Mononuclear cell (primary cell): ENCODE measurements around the gene ALKBH8. TPM values are rescaled to one million over a fixed set of nuclear protein-coding genes. Genes with fewer than 3 reads are reported as not detected.
"Not testable (repeated sequence)": the region's sequence is repeated elsewhere in the genome, so short reads cannot be mapped to it uniquely, and the experiment has no call there.

Source experiments
- H3K27me3 ChIP-seq: 2 replicates; pipeline ENCODE4 v1.6.0; 2011; ENCODE audit warnings: low read length, control low read depth; ENCODE audit not compliant: insufficient read depth
- H3K4me1 ChIP-seq: 2 replicates; pipeline ENCODE4 v1.5.1; 2011; ENCODE audit warnings: mild to moderate bottlenecking, low read length, control low read depth; ENCODE audit not compliant: insufficient read depth
- H3K4me3 ChIP-seq: 2 replicates; pipeline ENCODE4 v1.5.1; 2011; ENCODE audit warnings: mild to moderate bottlenecking, low read length, moderate library complexity
- H3K9me3 ChIP-seq: 2 replicates; pipeline ENCODE4 v1.5.1; 2011; ENCODE audit warnings: low read depth, mild to moderate bottlenecking, control low read depth, low read length
- total RNA-seq: library from RNA; depleted of rRNA; stranded (reverse); fragments of >200 nt; gene quantifications from one replicate; pipeline ENCODE4 v1.2.3, GENCODE V29; 2012

Gene ALKBH8
- total RNA-seq, 1 donor = 10.0 TPM

GRCh38 chr11:107562647-107563208, 2.8 kb downstream of the ALKBH8 start:
- H3K27me3 ChIP-seq = no peaks in the 10 kb centered on the region
- H3K4me3 ChIP-seq = no peak overlapping the region
- no peaks in the 10 kb centered on the region for H3K9me3 ChIP-seq
- H3K4me1 ChIP-seq = peaks cover 25% of the 10 kb centered on the region

GRCh38 chr11:107561688-107562087, 3.8 kb downstream of the ALKBH8 start:
- Histone ChIP-seq H3K27me3 (no peaks in the 10 kb centered on the region), H3K9me3 (no peaks in the 10 kb centered on the region), H3K4me3 (no peak overlapping the region), H3K4me1 (peaks cover 25% of the 10 kb centered on the region)

- Histone ChIP-seq H3K27me3 (no peaks in the 10 kb centered on the region), H3K9me3 (no peaks in the 10 kb centered on the region), H3K4me3 (no peak overlapping the region), H3K4me1 (no peaks in the 10 kb centered on the region)
Measured at GRCh38 chr11:107550304-107550703, 15.2 kb downstream of the ALKBH8 start.

GRCh38 chr11:107549954-107550285, 15.6 kb downstream of the ALKBH8 start:
- no peaks in the 10 kb centered on the region for H3K9me3 ChIP-seq

GRCh38 chr11:107549253-107549953, 16.1 kb downstream of the ALKBH8 start:
- H3K4me3 ChIP-seq = no peak overlapping the region
- no peaks in the 10 kb centered on the region for H3K4me1 ChIP-seq
- no peaks in the 10 kb centered on the region for H3K9me3 ChIP-seq
- H3K27me3 ChIP-seq = no peaks in the 10 kb centered on the region

More at GRCh38 chr11:107549954-107550285, 15.6 kb downstream of the ALKBH8 start:
- no peaks in the 10 kb centered on the region for H3K27me3 ChIP-seq
- no peak overlapping the region for H3K4me3 ChIP-seq
- no peaks in the 10 kb centered on the region for H3K4me1 ChIP-seq

GRCh38 chr11:107547961-107548360, 17.6 kb downstream of the ALKBH8 start:
- Histone ChIP-seq H3K27me3 (no peaks in the 10 kb centered on the region), H3K4me3 (no peak overlapping the region), H3K9me3 (no peaks in the 10 kb centered on the region), H3K4me1 (no peaks in the 10 kb centered on the region)

- Histone ChIP-seq H3K27me3 (no peaks in the 10 kb centered on the region), H3K9me3 (no peaks in the 10 kb centered on the region), H3K4me1 (no peaks in the 10 kb centered on the region), H3K4me3 (no peak overlapping the region)
Measured at GRCh38 chr11:107545101-107545514, 20.4 kb downstream of the ALKBH8 start.

GRCh38 chr11:107538821-107539220, 26.7 kb downstream of the ALKBH8 start:
- Histone ChIP-seq H3K27me3 (no peaks in the 10 kb centered on the region), H3K4me3 (no peak overlapping the region), H3K9me3 (no peaks in the 10 kb centered on the region), H3K4me1 (no peaks in the 10 kb centered on the region)

- no peaks in the 10 kb centered on the region for H3K9me3 ChIP-seq
- H3K27me3 ChIP-seq = no peaks in the 10 kb centered on the region
- H3K4me1 ChIP-seq = no peaks in the 10 kb centered on the region
- no peak overlapping the region for H3K4me3 ChIP-seq
Measured at GRCh38 chr11:107538239-107538638, 27.3 kb downstream of the ALKBH8 start.

- H3K27me3 ChIP-seq, H3K9me3 ChIP-seq, H3K4me1 ChIP-seq, H3K4me3 ChIP-seq: not testable (repeated sequence)
Measured at GRCh38 chr11:107537155-107537554, 28.4 kb downstream of the ALKBH8 start.

- Histone ChIP-seq H3K4me3 (no peak overlapping the region), H3K4me1 (no peaks in the 10 kb centered on the region), H3K9me3 (no peaks in the 10 kb centered on the region), H3K27me3 (no peaks in the 10 kb centered on the region)
Measured at GRCh38 chr11:107526197-107526596, 39.3 kb downstream of the ALKBH8 start.

GRCh38 chr11:107508858-107509244, 56.7 kb downstream of the ALKBH8 start:
- no peaks in the 10 kb centered on the region for H3K4me1 ChIP-seq
- H3K9me3 ChIP-seq = no peaks in the 10 kb centered on the region
- no peak overlapping the region for H3K4me3 ChIP-seq
- H3K27me3 ChIP-seq = no peaks in the 10 kb centered on the region

GRCh38 chr11:107508201-107508857, 57.2 kb downstream of the ALKBH8 start:
- H3K9me3 ChIP-seq = peaks cover 2% of the 10 kb centered on the region
- H3K4me1 ChIP-seq = no peaks in the 10 kb centered on the region
- no peaks in the 10 kb centered on the region for H3K27me3 ChIP-seq
- no peak overlapping the region for H3K4me3 ChIP-seq

- no peak overlapping the region for H3K4me3 ChIP-seq
- H3K9me3 ChIP-seq = peaks cover 19% of the 10 kb centered on the region
- H3K4me1 ChIP-seq = no peaks in the 10 kb centered on the region
- H3K27me3 ChIP-seq = no peaks in the 10 kb centered on the region
Measured at GRCh38 chr11:107505647-107506225, 59.8 kb downstream of the ALKBH8 start.

GRCh38 chr11:107504981-107505380, 60.6 kb downstream of the ALKBH8 start:
- H3K4me3 ChIP-seq = no peak overlapping the region
- no peaks in the 10 kb centered on the region for H3K27me3 ChIP-seq

More at GRCh38 chr11:107504981-107505380, 60.6 kb downstream of the ALKBH8 start:
- Histone ChIP-seq H3K9me3 (peaks cover 19% of the 10 kb centered on the region), H3K4me1 (no peaks in the 10 kb centered on the region)
